Mucosa of descending colon (tissue), 3 donors: Measurements from ENCODE around the gene PPM1A. TPM values are rescaled to one million over a fixed set of nuclear protein-coding genes. Genes with fewer than 3 reads are reported as not detected.

Experiments used
- ATAC-seq: fragments of 200-7000 bp; cut with Tn5 transposase; one replicate; pipeline ENCODE4 v1.9.1; 2020; ENCODE audit warnings: mild to moderate bottlenecking, moderate library complexity
- DNase-seq, 3 donors: peaks; one replicate each; pipeline ENCODE4 v3.0.0-alpha.2; 2020
- H3K36me3 ChIP-seq: fragments of 200-600 bp; one replicate; pipeline ENCODE4 v1.8.0; 2021; ENCODE audit warnings: low read depth, mild to moderate bottlenecking
- H3K4me1 ChIP-seq: fragments of 200-600 bp; one replicate; pipeline ENCODE4 v1.8.0; 2021; ENCODE audit warnings: low read depth, mild to moderate bottlenecking
- H3K4me3 ChIP-seq: fragments of 200-600 bp; one replicate; pipeline ENCODE4 v1.8.0; 2021; ENCODE audit warnings: mild to moderate bottlenecking
- H3K9me3 ChIP-seq: fragments of 200-600 bp; one replicate; pipeline ENCODE4 v1.8.0; 2021; ENCODE audit warnings: mild to moderate bottlenecking
- intact Hi-C, 2 donors: fragments of 100-400 bp; cut with DNase I in 1 of 2; cut with micrococcal nuclease in 1 of 2; formaldehyde crosslinking; loops; one replicate each; pipeline versions ENCODE4 v1.11.0 to v1.11.1; 2022; cut with DNase I, micrococcal nuclease
- total RNA-seq, 3 donors: library from RNA; stranded (reverse); fragmentation: NEBNext Ultra II Directional in 2 of 3; extraction: Animal tissue kit (Norgen Biotek cat#: 25700) in 2 of 3; gene quantifications; one replicate each; pipeline versions ENCODE4 v1.2.1 to v1.2.4, GENCODE V29; 2021 to 2023
- TF ChIP-seq, protein P1 (sequence below): fragments of 200-600 bp; IDR thresholded peaks from one replicate; pipeline ENCODE4 v1.8.0; 2022; ENCODE audit warnings: antibody characterized with exemption, mild to moderate bottlenecking
- donor health status: DM: no; HTN: no; CAD: no; lungs with moderate emphysema.
- donor health status: DM: no; HTN: no; CAD: no.
- donor health status: DM: no; HTN: yes; CAD: no.

The PPM1A gene
- total RNA-seq, 3 donors from 2014 or later = 102 to 124 (median 111) TPM

DNA sequence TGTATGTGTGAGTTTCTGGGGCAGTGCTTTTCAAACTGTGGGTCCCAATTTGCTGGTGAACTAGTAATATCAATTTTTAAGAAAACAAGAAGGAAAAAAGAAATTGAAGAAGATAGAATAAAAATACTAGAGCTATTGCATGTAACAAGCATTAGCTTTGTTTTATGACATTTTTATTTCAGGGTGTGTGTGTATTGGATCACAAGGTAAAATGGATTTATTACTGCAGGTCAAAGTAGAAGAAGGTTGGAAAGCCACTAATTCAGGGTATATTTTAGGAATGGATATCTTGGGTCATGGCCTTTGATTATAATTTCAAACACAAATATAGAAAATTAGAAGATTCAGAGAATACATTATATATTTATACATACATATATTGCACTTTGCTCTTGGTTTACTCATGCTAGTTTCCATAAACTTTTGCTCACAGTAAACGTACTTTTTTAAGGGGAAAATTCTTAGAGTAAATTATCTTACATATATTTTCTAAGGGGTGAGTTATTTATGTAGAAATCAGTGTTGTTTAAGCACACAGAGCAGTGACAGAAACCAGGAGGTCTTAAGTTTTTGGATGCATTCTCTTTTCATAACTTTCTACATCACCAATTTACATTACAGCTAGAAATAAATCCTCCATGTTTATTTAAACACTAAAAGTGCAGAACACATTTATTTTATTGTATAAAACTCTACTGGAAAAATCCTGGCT lies 34.5 kb upstream of the PPM1A start:
- peaks cover 22% of the 10 kb centered on the region for H3K4me1 ChIP-seq
- ATAC-seq (peak; percentile 70), DNase-seq (no peak)
- H3K9me3 ChIP-seq = no peaks in the 10 kb centered on the region
- H3K4me3 ChIP-seq = no peak overlapping the region
- TF ChIP-seq, protein P1, sequence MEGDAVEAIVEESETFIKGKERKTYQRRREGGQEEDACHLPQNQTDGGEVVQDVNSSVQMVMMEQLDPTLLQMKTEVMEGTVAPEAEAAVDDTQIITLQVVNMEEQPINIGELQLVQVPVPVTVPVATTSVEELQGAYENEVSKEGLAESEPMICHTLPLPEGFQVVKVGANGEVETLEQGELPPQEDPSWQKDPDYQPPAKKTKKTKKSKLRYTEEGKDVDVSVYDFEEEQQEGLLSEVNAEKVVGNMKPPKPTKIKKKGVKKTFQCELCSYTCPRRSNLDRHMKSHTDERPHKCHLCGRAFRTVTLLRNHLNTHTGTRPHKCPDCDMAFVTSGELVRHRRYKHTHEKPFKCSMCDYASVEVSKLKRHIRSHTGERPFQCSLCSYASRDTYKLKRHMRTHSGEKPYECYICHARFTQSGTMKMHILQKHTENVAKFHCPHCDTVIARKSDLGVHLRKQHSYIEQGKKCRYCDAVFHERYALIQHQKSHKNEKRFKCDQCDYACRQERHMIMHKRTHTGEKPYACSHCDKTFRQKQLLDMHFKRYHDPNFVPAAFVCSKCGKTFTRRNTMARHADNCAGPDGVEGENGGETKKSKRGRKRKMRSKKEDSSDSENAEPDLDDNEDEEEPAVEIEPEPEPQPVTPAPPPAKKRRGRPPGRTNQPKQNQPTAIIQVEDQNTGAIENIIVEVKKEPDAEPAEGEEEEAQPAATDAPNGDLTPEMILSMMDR = no peak
- no peaks in the 10 kb centered on the region for H3K36me3 ChIP-seq
- intact Hi-C loops = no loop called here

DNA sequence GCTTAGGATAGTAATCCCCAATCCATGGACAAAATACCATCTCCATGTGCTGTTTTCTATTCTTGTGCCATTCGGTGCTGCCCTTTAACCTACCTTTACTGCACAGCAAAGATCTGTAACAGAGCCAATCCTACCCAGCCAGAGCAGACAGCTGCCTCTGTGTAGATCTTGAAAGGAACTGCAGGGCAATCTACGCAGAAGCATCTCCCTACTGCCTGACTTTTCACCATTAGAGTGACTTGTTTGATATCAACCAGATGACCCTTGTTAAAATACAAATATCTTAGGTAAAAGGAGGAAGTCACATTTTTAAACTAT lies 33.9 kb upstream of the PPM1A start:
- no peak overlapping the region for H3K4me3 ChIP-seq
- TF ChIP-seq, protein P1 = no peak
- peaks cover 22% of the 10 kb centered on the region for H3K4me1 ChIP-seq
- H3K36me3 ChIP-seq = no peaks in the 10 kb centered on the region
- H3K9me3 ChIP-seq = no peaks in the 10 kb centered on the region
- intact Hi-C loops = no loop called here
- ATAC-seq (peak; percentile 90), DNase-seq (peak in 1 of 3 donors; percentile 62)

DNA sequence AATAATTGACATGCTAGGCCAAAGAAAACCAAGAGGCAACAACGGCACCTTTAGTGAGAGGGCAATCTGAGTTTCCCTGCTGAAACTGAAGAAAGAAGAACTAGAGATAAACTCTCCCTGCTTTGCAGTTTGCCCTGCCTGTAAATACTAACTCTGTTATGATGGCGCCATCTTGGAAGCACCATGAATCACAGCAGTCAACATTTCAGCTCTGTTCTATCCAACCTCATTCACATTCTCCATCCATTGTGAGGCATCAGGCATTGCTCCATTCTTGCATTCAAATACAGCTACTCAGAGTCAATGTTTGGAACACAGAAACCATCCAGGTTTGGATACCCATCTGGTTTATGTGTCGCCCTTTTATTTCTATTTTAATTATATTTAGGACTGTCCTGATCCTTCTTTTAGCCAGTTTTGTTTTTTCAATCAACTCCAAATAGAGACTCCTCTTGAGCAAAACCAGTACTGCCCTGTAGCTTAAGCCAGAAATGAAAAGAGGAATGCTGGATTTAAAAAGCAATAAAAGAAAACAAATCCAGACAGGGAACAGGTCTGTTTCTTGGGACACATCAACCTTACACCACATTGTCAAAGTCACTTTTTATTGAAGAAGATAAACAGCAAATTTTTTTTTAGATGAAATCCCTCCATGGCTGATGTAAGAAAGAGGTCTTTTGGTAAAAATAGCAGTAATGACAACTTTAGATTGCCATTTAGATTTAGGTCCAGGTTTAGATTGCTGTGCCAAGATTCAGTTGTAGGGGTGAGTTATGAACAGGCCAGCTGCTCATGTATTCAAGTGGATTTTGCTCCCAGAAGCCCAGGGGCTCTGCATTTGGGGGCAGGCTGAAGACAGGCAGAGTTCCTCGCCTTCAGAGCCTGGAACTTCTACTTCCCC lies 33.3 kb upstream of the PPM1A start:
- intact Hi-C loops = no loop called here

DNA sequence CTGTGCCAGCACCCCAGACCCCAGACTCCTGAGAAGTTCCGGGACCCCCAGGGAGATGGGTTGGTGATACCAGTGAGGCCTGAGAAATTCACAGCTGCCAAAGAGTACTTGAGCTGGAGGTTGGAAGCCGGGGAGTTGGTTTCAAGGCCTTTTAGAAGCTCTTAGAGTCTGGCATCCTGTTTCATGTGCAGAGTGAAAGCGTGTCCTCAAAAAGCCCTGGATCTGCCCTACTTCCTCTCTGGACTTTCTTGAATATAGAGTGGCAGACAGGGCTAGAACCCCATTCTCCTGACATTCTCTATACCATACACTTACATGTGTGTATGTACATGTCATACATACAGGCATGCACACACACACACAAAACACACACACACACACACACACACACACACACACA lies 31.3 kb upstream of the PPM1A start:
- H3K36me3 ChIP-seq = no peaks in the 10 kb centered on the region
- DNase-seq = no peak
- intact Hi-C loops = no loop called here
- peaks cover 22% of the 10 kb centered on the region for H3K4me1 ChIP-seq
- TF ChIP-seq, protein P1 = no peak
- ATAC-seq = no peak
- no peaks in the 10 kb centered on the region for H3K9me3 ChIP-seq
- no peak overlapping the region for H3K4me3 ChIP-seq

More for the DNA sequence above, 33.3 kb upstream of the PPM1A start:
- ATAC-seq (no peak), DNase-seq (no peak)
- Histone ChIP-seq H3K4me3 (no peak overlapping the region), H3K36me3 (no peaks in the 10 kb centered on the region), H3K9me3 (no peaks in the 10 kb centered on the region), H3K4me1 (peaks cover 22% of the 10 kb centered on the region)
- TF ChIP-seq, protein P1 = no peak

DNA sequence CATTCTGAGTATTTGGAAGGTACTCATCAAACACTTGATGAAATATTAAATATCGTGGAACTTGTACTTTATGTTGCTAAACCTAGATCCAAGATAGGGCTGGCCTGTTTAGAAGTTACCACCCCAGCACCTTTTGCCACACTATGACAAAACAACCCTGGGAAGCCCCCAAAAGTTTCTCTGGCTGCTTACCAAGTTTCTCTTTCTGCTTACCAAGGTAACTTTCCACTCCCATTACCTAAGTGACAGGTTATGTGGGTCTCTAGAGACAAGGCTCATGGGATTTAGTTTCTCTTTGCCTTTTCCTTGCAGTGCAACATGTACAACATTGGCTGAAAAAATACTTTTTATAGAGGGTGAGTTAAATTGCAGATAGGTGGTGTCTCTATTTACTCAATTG lies 28.9 kb upstream of the PPM1A start:
- Histone ChIP-seq H3K4me3 (no peak overlapping the region), H3K36me3 (no peaks in the 10 kb centered on the region), H3K9me3 (no peaks in the 10 kb centered on the region), H3K4me1 (peaks cover 12% of the 10 kb centered on the region)
- DNase-seq (no peak), ATAC-seq (no peak)
- intact Hi-C loops = no loop called here
- TF ChIP-seq, protein P1 = no peak
